ENCODE data around the gene EPN3.

The EPN3 gene

DNA sequence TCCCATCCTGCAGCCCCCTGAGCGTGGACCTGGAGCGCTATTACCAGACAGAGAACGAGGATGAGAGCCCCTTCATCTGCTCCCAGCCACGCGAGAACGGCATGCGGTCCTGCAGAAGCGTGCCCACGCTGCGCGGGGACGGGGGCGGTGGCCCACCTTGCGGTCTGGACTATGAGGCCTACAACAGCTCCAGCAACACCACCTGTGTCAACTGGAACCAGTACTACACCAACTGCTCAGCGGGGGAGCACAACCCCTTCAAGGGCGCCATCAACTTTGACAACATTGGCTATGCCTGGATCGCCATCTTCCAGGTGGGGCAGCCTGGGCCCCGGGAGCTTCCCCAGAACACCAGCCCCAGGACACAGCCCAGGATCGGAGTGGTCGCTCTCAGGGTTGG is 40.0 kb downstream of the EPN3 start:
- DNase-seq, result no peak

DNA sequence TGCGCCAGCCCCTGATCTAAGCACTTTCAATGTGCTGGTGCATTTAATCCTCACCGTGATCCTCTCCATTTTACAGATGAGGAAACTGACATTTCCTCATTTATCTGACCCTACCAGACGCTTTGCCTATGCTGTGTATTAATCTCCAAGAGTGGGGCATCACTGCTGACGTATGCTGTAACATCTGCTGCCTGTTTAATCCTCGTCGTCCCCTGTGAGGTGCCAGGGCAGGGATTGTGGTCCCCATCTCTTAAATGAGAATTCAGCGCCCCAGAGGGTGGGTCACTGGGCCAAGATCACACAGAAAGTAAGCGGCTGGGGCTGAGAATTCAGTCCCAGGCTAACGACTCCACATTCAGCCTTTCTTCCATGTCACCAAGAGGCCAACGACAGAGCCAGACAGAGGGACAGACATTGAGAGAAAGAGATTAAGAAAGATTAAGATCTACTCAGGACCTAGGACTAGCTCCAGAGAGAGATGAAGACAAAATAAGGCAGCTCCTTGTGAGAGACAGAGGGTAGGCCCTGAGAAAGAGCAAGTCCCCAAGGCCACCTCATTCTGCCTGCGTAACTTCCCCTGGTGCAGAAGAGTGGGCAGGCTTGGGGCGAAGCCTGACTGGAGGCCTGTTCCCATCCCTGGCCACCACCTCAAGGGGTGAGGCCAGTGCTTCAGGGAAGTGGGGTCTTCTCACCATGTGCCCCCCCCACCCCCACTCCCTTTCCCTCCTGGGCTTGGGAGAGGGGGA is 41.5 kb downstream of the EPN3 start:
- no peak for DNase-seq

- DNase-seq, result no peak
These were observed 43.2 kb downstream of the EPN3 start for GRCh38 chr17:50575581-50576210.

- no peak for DNase-seq
These were observed 44.3 kb downstream of the EPN3 start for GRCh38 chr17:50576864-50577263.

GRCh38 chr17:50577451-50577954 is 45.0 kb downstream of the EPN3 start:
- no peak for DNase-seq

DNA sequence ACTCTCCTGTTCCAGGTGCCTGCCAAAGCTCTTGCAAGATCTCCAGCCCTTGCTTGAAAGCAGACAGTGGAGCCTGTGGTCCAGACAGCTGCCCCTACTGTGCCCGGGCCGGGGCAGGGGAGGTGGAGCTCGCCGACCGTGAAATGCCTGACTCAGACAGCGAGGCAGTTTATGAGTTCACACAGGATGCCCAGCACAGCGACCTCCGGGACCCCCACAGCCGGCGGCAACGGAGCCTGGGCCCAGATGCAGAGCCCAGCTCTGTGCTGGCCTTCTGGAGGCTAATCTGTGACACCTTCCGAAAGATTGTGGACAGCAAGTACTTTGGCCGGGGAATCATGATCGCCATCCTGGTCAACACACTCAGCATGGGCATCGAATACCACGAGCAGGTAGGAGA is 45.6 kb downstream of the EPN3 start:
- no peak for DNase-seq

GRCh38 chr17:50579399-50579798 is 46.9 kb downstream of the EPN3 start:
- no peak for DNase-seq

GRCh38 chr17:50580646-50581045 is 48.1 kb downstream of the EPN3 start:
- DNase-seq, result no peak

- DNase-seq, result no peak
These were observed 48.8 kb downstream of the EPN3 start for GRCh38 chr17:50581316-50581715.

GRCh38 chr17:50582741-50583140 is 50.2 kb downstream of the EPN3 start:
- no peak for DNase-seq

- DNase-seq, result no peak
These were observed 51.1 kb downstream of the EPN3 start for GRCh38 chr17:50583641-50584040.

DNA sequence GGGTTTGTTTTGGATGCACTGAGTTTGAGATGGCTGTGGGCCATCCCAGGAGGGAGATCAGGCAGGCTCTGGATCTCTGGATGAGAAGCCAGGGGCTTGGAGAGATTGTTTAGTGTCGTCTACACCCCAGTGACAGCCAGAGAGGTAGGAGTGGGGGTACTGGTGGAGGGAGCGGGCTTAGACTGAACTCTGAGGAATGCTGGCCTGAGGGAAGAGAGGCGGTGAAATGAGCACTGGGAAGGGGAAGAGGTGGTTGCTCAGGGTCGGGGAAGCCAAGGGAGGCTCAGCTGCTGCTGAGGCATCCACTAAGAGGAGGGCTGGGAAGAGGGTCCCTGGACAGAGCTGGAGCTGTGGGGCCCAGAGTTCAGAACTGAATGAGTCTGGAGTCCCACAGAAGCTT is 51.6 kb downstream of the EPN3 start:
- no peak for DNase-seq

- DNase-seq, result no peak
These were observed 52.2 kb downstream of the EPN3 start for GRCh38 chr17:50584749-50585148.

DNA sequence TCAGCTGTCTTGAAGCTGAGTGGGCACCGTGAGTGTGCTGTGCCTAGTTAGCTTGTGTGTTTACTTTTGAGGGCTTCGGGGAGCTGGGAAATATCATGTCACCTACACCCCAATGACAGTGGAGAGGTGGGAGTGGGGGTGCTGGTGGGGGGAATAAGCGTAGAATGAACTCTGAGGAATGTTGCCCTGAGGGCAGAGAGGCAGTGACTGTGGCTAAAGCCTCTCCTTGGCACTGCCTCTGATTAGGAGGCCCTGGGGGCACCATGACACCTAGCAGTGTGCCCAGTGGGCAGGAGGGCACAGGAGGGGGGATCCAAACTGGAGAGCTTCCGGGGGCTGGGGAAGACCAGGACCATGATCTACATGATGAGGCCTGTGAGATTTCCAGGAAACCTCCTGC is 52.8 kb downstream of the EPN3 start:
- no peak for DNase-seq

GRCh38 chr17:50585891-50586290 is 53.4 kb downstream of the EPN3 start:
- DNase-seq, result no peak

- DNase-seq, result no peak
These were observed 54.1 kb downstream of the EPN3 start for GRCh38 chr17:50586421-50587247.

GRCh38 chr17:50587571-50587970 is 55.0 kb downstream of the EPN3 start:
- DNase-seq, result no peak

DNA sequence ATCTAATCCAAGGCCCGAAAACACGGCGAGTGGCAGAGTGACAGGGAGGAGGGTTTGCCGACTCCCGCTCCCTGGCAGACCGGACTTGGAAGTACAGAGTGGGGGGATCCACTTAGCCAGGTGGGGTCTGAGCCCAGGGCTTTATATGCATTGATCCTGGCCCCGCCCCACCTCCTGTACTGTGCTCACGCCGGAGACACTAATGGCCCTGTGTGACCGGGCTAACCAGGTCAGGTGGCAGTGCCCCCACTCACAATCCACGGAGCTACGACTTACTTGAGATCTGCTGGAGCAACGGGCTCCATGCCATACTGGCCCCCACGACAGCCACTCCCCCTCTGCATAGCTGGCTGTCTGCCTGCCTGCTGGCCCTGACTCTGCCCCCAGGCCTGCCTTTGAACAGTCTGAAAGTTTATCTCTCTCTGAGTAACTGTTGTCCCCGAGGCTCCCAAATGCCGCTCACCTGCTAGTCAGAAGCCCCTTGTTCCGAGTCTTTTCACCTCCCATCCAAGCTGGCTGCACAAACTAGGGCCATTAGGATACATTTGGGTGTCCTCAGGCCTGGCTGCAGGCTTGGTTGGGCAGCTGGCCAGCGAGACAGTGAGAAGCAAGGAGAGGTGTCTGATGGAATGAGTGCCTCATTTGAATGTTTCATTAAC is 56.0 kb downstream of the EPN3 start:
- no peak for DNase-seq

GRCh38 chr17:50589095-50589705 is 56.7 kb downstream of the EPN3 start:
- DNase-seq, result peak; percentile 1

GRCh38 chr17:50590946-50591737 is 58.6 kb downstream of the EPN3 start:
- no peak for DNase-seq

- DNase-seq, result peak; percentile 80
These were observed 60.8 kb downstream of the EPN3 start for GRCh38 chr17:50593321-50593720.
